Muscle layer of colon (tissue), 2 donors: ENCODE measurements around the gene OR2S2.

Experiments
- H3K27ac ChIP-seq: one replicate; pipeline ENCODE4 v1.7.0; 2013; ENCODE audit warnings: low read depth, mild to moderate bottlenecking, low read length, moderate library complexity
- H3K27me3 ChIP-seq, 2 donors: one replicate each; pipeline ENCODE4 v1.7.0; 2013; ENCODE audit warnings: low read length in 2 of 2, mild to moderate bottlenecking in 2 of 2; ENCODE audit not compliant: insufficient read depth in 2 of 2, control insufficient read depth in 1 of 2
- H3K36me3 ChIP-seq: one replicate; pipeline ENCODE4 v1.7.0; 2013; ENCODE audit warnings: mild to moderate bottlenecking, low read length; ENCODE audit not compliant: insufficient read depth
- H3K4me1 ChIP-seq: one replicate; pipeline ENCODE4 v1.7.0; 2013; ENCODE audit warnings: mild to moderate bottlenecking, low read length; ENCODE audit not compliant: insufficient read depth
- H3K4me3 ChIP-seq, 2 donors: one replicate each; pipeline ENCODE4 v1.7.0; 2013; ENCODE audit warnings: low read length in 2 of 2, low read depth in 1 of 2, mild to moderate bottlenecking in 1 of 2, moderate library complexity in 1 of 2
- H3K9ac ChIP-seq: one replicate; pipeline ENCODE4 v1.7.0; 2013; ENCODE audit warnings: low read length
- H3K9me3 ChIP-seq: one replicate; pipeline ENCODE4 v1.7.0; 2013; ENCODE audit warnings: mild to moderate bottlenecking, low read length
- donor health status: abdominal sarcoma.
- donor health status: Adenocarcinoma of cecum.

The OR2S2 gene

GRCh38 chr9:35984021-35984420, 26.1 kb upstream of the OR2S2 start:
- Histone ChIP-seq H3K27me3 (no peaks in the 10 kb centered on the region), H3K4me3 (no peak overlapping the region), H3K36me3 (no peaks in the 10 kb centered on the region), H3K9me3 (no peaks in the 10 kb centered on the region), H3K4me1 (no peaks in the 10 kb centered on the region), H3K27ac (no peak overlapping the region), H3K9ac (no peak overlapping the region)

DNA sequence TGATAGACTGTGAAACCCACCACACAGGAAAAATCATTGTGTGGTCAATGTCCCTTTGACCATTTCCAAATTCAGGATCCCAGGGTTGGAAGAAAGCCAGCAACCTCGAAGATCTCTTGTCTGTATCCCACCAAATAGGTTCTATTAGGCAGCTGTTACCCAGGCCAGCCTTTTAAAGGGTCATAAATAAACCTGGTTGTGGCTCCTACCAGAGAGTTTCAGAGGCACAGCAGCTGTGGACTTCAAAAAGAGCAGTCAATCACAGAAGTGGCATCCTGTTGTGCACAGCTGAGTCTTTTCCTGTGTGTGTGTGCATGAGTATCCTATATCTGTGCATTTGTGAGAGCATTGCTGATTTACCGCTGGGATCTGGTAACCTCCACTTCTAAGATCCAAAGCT, 23.7 kb upstream of the OR2S2 start:
- Histone ChIP-seq H3K27ac (no peak overlapping the region), H3K4me1 (no peaks in the 10 kb centered on the region), H3K9ac (no peak overlapping the region), H3K36me3 (no peaks in the 10 kb centered on the region), H3K9me3 (no peaks in the 10 kb centered on the region), H3K4me3 (no peak overlapping the region), H3K27me3 (no peaks in the 10 kb centered on the region)

DNA sequence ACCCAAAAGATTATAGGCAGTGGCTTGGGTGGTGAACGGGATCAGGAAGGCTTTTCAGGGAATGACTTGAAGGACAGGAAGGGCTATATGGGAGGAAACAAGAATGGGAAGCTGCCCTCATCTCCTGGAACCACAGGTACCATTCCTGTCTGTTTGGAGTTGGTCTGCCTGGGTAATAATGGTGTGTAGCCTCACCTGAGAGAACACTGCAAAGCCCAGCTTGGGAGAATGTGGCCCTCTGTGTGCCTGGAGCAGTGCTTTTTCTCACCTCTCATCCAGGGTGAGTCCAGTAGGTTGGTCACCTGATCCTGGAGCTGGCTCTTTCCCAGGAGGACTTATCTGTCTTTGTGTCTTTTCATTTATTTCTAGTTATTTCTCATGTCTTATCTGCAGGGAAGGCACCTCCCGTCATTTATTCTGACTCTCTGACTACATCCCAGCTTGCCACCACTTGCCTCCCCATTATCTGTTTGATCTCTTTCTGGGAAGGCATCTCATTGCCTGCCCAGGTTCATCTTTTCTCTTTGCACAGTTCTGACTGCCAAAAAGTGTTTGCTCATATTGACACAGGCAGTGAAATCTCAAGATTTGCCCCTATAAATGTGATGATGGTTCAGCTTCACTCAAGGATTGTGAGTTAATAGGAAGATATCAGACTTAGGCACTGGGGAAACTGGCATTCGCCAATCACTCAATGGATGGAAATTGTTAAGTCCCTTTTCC, 22.5 kb upstream of the OR2S2 start:
- H3K9ac ChIP-seq: no peak overlapping the region
- H3K36me3 ChIP-seq: no peaks in the 10 kb centered on the region
- no peak overlapping the region for H3K27ac ChIP-seq
- H3K27me3 ChIP-seq: no peaks in the 10 kb centered on the region
- no peak overlapping the region for H3K4me3 ChIP-seq
- H3K4me1 ChIP-seq: no peaks in the 10 kb centered on the region
- peaks cover 4% of the 10 kb centered on the region for H3K9me3 ChIP-seq

GRCh38 chr9:35978792-35979191, 20.8 kb upstream of the OR2S2 start:
- H3K9ac ChIP-seq: no peak overlapping the region
- H3K27me3 ChIP-seq: no peaks in the 10 kb centered on the region

DNA sequence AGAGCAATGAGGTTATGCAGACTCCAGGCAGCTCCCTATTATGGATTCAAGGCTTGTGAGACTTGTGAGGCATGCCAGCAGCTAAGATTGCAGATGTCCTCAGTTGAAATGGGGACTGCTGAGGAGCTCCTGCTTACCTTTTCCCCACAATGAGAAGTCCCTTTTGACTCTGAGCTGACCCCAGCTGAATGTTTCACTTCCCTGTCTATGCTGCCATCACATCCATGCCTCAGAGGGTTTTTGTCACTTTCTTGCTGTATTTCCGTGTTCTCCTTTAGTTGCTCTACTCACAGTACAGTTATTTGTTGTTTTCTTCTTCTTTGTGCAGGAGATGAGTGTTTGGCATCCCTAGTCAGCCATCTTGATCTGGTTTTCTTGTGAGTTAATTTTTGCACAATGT, 18.8 kb upstream of the OR2S2 start:
- no peaks in the 10 kb centered on the region for H3K4me1 ChIP-seq
- H3K9ac ChIP-seq: no peak overlapping the region
- no peak overlapping the region for H3K4me3 ChIP-seq
- peaks cover 0 to 4% of the 10 kb centered on the region in 2 donors for H3K27me3 ChIP-seq
- H3K9me3 ChIP-seq: peaks cover 13% of the 10 kb centered on the region
- H3K36me3 ChIP-seq: no peaks in the 10 kb centered on the region
- no peak overlapping the region for H3K27ac ChIP-seq

More at GRCh38 chr9:35978792-35979191, 20.8 kb upstream of the OR2S2 start:
- H3K36me3 ChIP-seq: no peaks in the 10 kb centered on the region
- peaks cover 13% of the 10 kb centered on the region for H3K9me3 ChIP-seq
- no peaks in the 10 kb centered on the region for H3K4me1 ChIP-seq
- no peak overlapping the region for H3K27ac ChIP-seq
- no peak overlapping the region for H3K4me3 ChIP-seq

- Histone ChIP-seq H3K36me3 (no peaks in the 10 kb centered on the region), H3K27me3 (peaks cover 0 to 4% of the 10 kb centered on the region in 2 donors), H3K27ac (no peak overlapping the region), H3K9me3 (peaks cover 13% of the 10 kb centered on the region), H3K9ac (no peak overlapping the region), H3K4me1 (no peaks in the 10 kb centered on the region), H3K4me3 (no peak overlapping the region)
These were observed 16.8 kb upstream of the OR2S2 start for GRCh38 chr9:35974800-35975199.

DNA sequence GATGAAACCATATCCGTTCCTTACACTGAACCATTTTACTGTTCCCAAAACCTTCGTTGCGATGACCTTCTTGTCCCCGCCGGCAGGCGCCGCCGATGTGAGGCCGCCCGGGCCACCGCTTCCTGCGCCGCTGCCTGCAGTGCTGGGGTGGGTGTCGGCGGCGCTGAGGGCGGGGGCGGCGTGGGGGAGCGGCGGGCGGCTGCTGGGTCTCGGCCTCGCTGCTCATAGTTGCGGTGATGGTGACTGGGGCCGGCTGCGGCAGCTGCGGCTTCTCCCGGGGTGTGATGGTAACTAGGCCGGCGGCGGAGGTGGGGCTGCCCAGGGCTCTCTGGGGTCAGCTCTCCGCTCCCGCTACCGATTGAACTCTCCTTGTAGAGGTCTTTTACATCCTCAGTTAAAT, 14.1 kb upstream of the OR2S2 start:
- H3K9me3 ChIP-seq: peaks cover 13% of the 10 kb centered on the region
- no peak overlapping the region for H3K4me3 ChIP-seq
- no peaks in the 10 kb centered on the region for H3K4me1 ChIP-seq
- no peaks in the 10 kb centered on the region for H3K36me3 ChIP-seq
- H3K27ac ChIP-seq: no peak overlapping the region
- no peak overlapping the region for H3K9ac ChIP-seq
- peaks cover 0 to 4% of the 10 kb centered on the region in 2 donors for H3K27me3 ChIP-seq

DNA sequence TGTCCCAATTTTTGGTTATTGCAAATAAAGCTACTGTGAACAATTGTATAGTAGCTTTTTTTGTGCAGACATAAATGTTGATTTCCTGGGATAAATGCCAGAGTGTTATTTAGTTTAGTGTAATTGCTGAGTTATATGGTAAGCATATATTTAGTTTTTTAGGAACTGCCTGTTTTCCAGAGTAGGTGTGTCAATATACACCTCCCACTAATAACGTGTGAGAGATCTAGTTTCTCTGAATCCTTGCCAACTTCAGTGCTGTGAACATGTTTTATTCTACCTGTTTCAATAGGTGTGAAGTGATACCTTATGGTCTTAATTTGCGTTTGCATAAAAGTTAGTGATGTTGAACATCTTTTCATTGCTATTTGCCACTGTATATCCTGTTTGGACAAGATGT, 9.1 kb upstream of the OR2S2 start:
- H3K9me3 ChIP-seq: no peaks in the 10 kb centered on the region
- H3K27me3 ChIP-seq: no peaks in the 10 kb centered on the region
- no peak overlapping the region for H3K9ac ChIP-seq
- H3K36me3 ChIP-seq: no peaks in the 10 kb centered on the region
- no peak overlapping the region for H3K4me3 ChIP-seq
- peaks cover 8% of the 10 kb centered on the region for H3K4me1 ChIP-seq
- H3K27ac ChIP-seq: no peak overlapping the region

- Histone ChIP-seq H3K27me3 (no peaks in the 10 kb centered on the region), H3K9me3 (no peaks in the 10 kb centered on the region), H3K27ac (no peak overlapping the region), H3K4me3 (no peak overlapping the region), H3K36me3 (no peaks in the 10 kb centered on the region), H3K4me1 (peaks cover 8% of the 10 kb centered on the region), H3K9ac (no peak overlapping the region)
These were observed 8.5 kb upstream of the OR2S2 start for GRCh38 chr9:35966433-35966832.

DNA sequence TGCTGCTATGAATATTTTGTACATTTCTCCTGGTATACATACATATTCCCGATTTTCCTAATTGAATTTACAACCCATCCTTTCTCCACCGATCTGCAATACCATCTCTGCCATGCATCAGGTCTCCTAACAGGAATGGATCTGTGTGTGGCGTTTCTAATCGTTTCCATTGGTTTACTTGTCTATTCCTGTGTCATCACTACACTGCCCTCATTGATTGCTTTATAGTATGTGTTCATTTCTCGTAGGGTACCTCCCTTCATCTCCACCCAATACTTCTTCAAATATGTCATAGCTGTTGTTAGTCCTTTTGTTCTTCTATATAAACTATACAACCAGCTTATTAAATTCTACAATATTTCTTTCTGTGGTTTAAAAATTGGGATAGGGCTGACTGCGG, 7.1 kb upstream of the OR2S2 start:
- H3K4me1 ChIP-seq: peaks cover 8% of the 10 kb centered on the region
- H3K9me3 ChIP-seq: no peaks in the 10 kb centered on the region
- H3K27ac ChIP-seq: no peak overlapping the region
- H3K27me3 ChIP-seq: no peaks in the 10 kb centered on the region
- H3K36me3 ChIP-seq: no peaks in the 10 kb centered on the region
- no peak overlapping the region for H3K4me3 ChIP-seq
- H3K9ac ChIP-seq: no peak overlapping the region

GRCh38 chr9:35962126-35962906, 4.4 kb upstream of the OR2S2 start:
- Histone ChIP-seq H3K9ac (no peak overlapping the region), H3K27ac (no peak overlapping the region), H3K36me3 (no peaks in the 10 kb centered on the region), H3K27me3 (no peaks in the 10 kb centered on the region), H3K4me1 (peaks cover 8% of the 10 kb centered on the region), H3K9me3 (no peaks in the 10 kb centered on the region), H3K4me3 (no peak overlapping the region)
